HG03442 (cell line): Measurements from ENCODE around the gene SMARCA5.

Source experiments
- ATAC-seq: cut with Tn5 transposase; IDR thresholded peaks from one replicate; pipeline ENCODE4 v1.9.1; 2021; ENCODE audit warnings: mild to moderate bottlenecking, moderate library complexity; ENCODE audit not compliant: unreplicated experiment

The SMARCA5 gene

GRCh38 chr4:143531788-143532491 lies 18.4 kb downstream of the SMARCA5 start:
- no peak for ATAC-seq

DNA sequence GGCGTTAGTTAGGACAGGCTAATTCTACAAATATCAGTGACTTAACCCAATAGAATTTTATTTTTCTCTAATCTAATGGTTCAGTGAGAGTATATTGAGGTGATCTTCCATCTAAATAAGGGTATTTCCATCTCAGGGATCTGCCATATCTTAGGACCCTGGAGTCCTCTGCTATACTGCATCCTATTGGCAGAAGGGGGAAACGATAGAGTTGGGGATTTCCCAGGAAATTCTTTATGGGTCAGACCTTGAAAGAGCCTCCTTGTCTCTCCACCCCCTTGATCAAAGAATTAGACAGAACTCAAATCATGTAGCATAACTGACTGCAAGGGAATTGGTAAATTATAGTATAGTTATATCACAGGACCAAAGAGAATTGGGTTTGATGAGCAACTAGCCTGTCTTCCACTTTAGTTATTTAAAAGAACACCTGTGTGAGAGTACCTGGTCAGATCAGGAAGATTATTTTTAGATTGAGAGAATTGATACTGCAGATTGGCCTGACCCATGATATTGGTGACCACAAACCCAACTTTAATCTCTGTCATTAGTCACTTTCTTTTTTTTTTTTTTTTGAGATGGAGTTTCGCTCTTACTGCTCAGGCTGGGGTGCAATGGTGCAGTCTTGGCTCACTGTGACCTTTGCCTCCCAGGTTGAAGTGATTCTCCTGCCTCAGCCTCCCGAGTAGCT lies 25.6 kb downstream of the SMARCA5 start:
- ATAC-seq: no peak

DNA sequence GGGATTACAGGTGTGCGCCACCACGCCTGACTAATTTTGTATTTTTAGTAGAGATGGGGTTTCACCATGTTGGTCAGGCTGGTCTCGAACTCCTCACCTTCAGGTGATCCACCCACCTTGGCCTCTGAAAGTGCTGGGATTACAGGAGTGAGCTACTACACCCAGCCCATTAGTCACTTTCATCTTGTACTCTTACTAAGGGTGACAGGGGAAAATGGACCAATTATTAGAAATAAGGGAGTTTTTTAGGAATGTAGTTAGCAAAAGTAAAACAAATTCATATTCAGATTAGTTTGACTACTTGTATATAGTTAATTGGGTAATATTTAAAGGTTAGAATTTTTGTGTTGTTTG lies 26.1 kb downstream of the SMARCA5 start:
- no peak for ATAC-seq

DNA sequence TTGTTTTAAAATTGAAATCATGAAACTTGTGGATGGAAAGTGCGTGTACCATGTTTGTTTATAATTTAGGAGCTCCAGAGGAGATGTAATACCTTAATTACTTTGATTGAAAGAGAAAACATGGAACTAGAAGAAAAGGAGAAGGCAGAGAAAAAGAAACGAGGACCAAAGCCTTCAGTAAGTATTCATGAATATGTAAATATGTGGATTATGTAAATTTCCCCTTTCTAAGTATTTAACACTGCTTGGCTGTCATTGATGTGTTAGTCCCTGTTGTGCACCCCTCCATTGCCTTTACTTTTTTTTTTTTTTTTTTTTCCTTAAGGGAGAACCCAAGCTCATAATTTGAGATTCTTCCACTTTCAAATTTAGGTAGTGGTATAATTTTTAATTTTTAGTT lies 36.4 kb downstream of the SMARCA5 start:
- no peak for ATAC-seq

DNA sequence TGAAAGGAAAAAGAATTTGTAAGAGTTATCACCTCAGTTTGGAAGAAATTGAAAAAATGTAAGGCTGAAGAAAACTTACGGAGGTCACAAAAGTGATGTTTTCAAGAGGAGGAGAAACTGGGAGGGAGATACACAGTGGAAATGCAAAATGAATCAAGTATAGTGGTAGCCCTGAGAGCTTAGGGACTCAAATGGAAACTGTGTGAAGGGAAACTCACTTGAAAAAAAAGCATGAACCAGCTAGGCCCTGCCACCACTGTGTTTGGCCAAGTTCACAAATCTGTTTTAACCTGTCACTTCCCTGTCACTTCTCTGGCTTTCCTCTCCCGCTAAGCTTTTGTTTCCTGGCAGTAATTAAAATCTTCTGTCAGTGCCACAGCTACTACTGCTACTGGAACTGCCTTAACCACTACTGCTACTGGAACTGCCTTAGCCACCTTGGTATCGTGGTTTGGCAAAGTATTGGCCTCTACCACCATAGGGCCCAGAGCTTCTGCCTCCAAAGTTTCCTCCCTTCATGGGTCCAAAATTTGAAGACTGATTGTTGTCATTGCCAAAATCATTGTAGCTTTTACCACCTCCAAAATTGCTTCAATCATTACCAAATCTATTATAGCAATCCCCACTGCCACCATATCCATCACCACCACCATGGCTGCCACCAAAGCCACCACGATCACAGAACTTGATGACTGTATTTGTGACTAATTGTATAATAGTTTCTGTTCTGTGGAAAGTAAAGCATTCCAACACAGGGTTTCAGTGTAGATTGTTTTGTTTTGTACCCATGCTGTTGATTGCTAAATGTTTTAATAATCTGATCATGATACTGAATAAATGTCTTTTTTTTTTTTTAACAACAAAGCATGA lies 41.5 kb downstream of the SMARCA5 start:
- ATAC-seq: peak; percentile 67

DNA sequence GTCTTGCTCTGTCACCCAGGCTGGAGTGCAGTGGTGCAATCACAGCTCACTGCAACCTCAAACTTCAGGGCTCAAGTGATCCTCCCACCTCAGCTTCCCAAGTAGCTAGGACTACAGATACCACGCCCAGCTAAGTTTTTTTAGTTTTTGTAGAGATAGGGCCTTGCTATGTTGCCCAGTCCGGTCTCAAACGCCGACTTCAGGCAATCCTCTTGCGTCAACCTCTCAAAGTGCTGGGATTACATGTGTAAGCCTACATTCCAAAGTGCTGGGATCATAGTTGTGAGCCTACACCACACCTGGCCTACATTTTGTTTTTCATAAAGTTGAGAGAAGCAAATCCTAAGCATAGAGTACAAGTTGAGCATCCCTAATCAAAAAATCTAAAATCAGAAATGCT lies 42.2 kb downstream of the SMARCA5 start:
- ATAC-seq: no peak

GRCh38 chr4:143558286-143558685 lies 44.8 kb downstream of the SMARCA5 start:
- ATAC-seq: no peak

- peak; percentile 81 for ATAC-seq
Observed at GRCh38 chr4:143558823-143559756, 45.6 kb downstream of the SMARCA5 start.

- ATAC-seq: peak; percentile 25
Observed at GRCh38 chr4:143559757-143560147, 46.2 kb downstream of the SMARCA5 start.

- ATAC-seq: no peak
Observed at GRCh38 chr4:143564472-143564871, 51.0 kb downstream of the SMARCA5 start.

- no peak for ATAC-seq
Observed at GRCh38 chr4:143575331-143575730, 61.8 kb downstream of the SMARCA5 start.

DNA sequence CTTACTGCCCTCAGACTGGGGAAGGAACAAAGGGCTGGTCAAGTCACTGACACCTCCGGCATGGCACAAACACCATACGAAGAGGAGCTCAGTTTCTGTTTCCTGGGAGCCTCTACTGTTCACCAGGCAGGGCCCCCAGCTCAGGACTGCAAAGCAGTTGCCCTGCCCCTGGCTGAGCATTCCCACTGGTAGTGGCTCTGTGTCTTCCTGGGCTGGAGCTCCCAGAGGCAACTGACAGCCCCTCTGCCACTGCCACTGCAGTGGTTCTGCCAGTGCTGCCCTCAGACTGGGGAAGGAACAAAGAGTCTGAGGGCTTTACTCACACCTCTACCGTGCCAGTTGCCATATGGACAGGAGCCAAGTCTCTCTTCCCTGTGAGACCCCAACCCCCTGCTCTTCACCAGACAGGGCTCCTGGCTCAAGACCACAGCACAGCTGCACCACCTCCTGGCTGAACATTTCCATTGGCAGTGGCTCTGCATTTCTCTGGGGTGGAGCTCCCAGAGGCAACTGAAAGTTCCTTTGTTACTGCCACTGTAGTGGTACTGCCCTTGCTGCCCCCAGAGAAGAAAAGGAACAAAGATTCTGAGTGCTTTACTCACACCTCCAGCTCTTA lies 67.9 kb downstream of the SMARCA5 start:
- no peak for ATAC-seq

- no peak for ATAC-seq
Observed at GRCh38 chr4:143585548-143585947, 72.0 kb downstream of the SMARCA5 start.

- no peak for ATAC-seq
Observed at GRCh38 chr4:143586080-143586479, 72.6 kb downstream of the SMARCA5 start.

GRCh38 chr4:143587703-143588102 lies 74.2 kb downstream of the SMARCA5 start:
- ATAC-seq: no peak

DNA sequence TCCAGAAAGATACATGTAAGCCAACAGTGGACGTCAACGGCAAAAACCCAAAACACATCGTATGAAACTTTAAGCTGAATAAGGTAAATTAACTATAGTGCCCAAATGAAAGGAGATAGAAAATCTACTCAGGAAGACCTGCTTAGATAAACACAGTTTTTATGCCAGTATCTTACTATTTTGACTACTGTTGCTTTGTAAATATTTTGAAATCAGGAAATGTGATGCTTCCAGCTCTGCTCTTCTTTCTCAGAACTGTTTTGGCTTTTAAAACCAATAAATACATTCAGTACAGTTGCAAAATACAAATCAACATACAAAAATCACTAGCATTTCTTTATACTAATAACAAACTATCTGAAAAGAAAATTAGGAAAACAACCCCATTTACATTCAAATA lies 83.8 kb downstream of the SMARCA5 start:
- no peak for ATAC-seq

GRCh38 chr4:143598816-143599215 lies 85.3 kb downstream of the SMARCA5 start:
- ATAC-seq: no peak

- no peak for ATAC-seq
Observed at GRCh38 chr4:143599827-143600226, 86.3 kb downstream of the SMARCA5 start.

DNA sequence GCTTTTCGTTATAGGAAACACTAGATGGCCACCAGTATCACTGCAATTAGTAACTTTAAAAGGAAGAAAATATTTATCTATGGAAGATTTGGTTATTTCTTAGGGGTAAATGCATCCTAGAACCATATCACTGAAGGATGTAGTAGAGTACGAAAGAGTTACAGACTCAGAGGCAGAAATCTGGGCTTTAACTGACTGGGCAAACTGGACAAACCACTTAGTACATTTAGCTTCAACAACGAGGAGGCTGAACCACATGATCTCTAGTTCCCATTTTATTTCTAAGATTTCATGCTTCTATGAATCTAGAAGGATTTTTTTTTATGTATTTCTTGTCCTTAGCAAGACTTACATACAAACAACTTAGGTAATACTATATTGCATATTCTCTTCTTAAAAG lies 93.0 kb downstream of the SMARCA5 start:
- no peak for ATAC-seq
